ENCODE measurements around the gene HCAR1. TPM values are rescaled to one million over a fixed set of nuclear protein-coding genes. Genes with fewer than 3 reads are reported as not detected.
"Not testable (repeated sequence)": the region's sequence is repeated elsewhere in the genome, so short reads cannot be mapped to it uniquely, and the experiment has no call there.

Gene HCAR1
- polyA plus RNA-seq, 12 donors: 0.04 to 0.82 (median 0.15) TPM; not detected in 2

DNA sequence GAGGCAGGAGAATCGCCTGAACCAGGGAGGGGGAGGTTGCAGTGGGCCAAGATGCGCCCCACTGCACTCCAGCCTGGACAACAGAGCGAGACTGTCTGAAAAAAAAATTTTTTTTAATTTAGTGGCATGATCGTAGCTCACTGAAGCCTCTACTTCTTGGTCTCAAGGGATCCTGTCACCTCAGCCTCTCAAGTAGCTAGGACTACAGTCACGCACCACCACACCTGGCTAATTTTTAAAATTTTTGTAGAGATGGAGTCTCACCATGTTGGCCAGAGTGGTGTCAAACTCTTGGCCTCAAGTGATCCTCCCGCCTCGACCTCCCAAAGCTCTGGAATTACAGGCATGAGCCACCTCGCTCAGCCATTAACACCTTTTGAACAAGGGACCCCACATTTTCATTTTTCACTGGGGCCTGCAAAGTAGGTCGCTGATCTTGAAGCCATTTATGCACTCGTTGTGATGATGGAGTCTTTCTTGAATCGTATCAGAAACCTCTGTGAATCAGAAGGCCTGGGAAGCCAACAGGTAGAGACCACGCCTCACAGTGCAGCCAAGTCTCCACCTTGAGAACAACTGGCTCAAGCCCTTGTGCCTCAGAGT, 5.9 kb downstream of the HCAR1 start:
- DNase-seq: no peak

DNA sequence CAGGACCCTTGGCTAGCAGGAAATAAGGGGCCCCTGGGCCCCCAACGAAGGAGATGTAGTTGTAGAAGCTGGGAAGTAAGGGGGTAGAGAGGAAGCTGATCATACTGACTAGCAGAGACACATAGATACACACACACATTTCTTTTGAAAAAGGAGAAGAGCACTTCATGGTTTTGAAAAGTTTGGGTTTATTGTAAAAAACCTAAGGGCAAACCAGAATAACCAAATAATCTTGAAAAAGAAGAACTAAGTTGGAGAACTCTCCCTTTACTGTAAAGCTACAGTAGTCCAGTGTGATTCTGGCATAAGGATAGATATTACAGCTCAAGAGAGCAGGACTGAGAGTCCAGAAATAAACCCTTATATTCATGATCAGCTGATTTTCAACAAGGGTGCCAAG, 8.3 kb downstream of the HCAR1 start:
- DNase-seq: no peak

DNA sequence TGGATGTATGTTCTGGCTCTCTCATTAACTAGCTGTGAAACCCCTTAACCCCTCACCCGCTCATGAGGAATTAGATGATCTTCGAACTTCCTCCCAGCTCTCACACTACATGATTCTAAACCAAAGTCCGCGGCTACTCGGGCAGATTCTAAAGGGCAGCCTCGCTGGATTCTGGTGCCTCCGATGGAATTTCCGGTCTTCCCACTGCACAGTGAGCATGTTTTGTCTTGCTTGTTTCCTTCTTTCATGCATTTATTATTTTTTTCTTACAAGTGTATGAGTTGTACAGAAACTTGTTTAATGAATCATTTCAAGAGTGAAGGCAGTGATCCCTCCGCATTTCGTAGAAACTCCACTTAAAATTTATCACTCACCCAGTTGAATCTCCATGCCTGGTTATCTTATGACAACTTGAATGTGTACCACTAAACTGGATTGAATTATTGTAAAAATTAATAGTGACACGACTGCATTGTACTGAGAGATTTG, 9.5 kb downstream of the HCAR1 start:
- DNase-seq: no peak

DNA sequence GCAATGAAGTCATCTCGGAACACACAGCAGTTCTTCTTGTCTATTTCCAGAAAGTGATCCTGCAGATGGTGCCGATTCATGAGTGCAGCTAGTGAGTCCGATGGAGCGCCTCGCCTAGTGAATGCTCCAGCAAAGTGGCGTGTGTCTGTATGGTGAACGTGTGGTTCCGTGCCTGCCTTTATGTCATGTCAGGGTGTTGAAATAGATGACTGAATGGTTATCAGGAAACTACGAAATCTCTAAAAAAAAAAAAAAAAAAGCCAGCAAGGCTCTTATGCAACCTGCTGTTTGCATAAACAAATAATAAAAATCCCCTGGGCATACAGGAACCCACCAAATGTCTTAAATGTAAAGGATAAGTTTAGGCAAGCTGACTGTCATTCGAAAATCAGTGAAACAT, 14.0 kb downstream of the HCAR1 start, which contains the start of gene HCAR3:
TSS of gene HCAR3 (minus strand) at position 154 of the 400 bp plus-strand sequence. CDS start at position 80, 74 bp downstream.
- DNase-seq: not testable (repeated sequence)

DNA sequence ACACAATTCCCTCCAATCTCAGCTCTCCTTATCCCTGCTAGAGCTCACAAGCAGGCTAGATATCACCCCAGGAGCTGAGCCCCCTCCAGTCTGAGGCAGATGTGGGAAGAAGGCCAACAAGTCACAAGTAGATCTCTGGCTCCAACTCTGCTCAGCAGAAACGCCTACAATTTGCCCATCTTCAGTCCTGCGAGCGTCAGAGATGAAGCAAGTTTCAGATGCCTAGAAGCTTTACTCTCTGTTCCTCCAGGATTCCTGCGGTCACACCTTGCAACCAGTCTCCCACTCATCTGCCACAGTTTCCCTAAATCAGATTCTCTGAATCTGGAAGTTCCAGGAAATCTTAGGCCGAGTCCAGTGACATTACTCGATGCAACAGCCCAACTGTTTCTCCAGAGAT, 15.4 kb downstream of the HCAR1 start:
- DNase-seq: not testable (repeated sequence)

DNA sequence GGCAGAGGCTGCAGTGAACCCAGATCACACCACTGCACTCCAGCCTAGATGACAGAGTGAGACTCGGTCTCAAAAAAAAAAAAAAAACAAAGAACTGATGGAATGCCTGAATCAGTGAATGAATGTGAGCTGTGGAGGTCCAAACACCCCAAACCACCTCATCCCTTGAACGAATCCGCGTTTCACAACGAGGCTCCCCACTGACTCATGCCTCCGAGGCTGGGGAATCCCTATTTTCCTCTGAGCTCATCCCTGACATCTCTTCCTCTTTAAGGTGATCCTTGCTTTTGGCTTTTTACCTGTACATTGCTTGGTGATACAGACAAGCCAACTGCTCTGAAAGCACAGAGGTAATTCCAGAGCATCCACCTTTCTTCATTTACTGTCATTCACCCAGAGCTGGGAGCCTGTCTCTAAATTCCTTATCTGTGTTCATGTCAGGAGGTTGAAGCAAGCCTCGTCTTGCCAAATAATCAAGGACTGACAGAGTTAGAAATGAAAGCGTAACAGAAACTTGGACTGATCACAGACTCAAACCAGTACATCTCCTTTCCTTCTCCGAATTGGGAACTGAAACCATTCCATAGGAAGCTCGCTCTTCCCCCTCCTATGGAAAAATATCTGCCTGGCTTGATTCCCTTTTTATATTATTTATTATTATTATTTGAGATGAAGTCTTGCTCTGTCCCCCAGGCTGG, 17.0 kb downstream of the HCAR1 start:
- not testable (repeated sequence) for DNase-seq

DNA sequence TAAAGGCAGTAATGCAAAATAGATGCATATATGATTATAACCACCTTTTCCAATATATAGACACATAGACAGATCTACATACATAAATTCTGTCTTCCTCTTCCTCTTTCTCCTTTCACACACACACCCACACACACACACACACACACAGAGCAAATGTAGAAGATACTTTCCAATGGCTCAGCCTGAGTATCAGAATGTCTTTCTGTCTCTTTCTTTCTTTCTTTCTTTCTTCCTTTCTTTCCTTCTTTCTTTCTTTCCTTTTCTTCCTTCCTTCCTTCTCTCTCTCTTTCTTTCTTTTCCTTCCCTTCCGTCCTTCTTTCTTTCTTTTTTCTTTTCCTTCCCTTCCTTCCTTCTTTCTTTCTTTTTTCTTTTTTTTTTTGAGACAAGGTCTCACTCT, 19.4 kb downstream of the HCAR1 start:
- DNase-seq: not testable (repeated sequence)

DNA sequence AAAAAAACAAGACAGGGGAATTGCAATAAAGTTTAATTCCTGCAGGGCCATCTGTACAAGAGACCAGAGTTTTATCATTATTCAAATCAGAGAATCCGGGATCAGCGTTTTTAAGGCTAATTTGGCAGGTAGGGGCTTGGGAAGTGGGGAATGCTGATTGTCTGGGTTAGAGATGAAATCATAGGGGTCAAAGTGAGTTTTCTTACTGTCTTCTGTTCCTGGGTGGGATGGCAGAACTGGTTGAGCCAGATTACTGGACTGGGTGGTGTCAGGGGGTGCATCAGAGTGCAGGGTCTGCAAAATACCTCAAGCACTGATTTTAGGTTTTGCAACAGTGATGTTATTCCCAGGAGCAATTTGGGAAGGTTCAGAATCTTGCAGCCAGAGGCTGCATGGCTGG, 20.3 kb downstream of the HCAR1 start:
- DNase-seq: not testable (repeated sequence)

DNA sequence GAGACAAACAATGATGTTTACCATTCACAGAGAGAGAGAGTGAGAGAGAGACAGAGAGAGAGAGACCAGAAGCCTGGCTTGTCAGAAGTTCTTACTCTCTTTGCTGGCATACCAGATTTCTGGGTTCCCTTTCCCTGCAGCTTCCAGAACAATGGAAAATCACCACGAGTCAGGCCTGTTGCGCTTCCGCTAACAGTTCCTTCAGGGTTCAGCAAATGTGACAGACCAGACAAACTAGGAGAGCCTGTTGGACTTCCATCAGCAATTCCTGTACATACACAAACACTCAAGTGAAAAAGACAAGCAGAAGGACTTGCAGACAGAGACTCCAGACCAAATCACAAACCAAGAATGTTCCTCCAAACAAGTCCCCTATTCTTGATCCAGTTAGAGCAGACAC, 21.4 kb downstream of the HCAR1 start:
- not testable (repeated sequence) for DNase-seq

DNA sequence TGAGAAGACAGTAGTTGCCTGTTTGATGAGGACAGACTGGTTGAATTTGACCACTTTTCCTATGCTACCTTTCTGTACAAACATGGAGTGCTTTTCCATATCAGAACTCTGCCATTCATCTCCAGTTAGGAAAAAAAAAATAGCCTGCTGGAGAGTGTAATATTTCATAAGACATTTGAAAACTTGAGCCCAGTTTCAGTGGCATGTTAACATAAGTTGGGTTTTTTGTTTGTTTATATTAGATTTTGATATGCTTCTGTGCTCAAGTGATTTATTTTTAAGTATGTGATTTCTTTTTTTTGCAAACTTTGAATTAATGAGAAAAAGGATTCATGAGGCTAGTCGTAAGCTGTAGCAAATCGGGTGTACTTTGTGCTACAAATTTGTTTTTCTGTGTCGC, 26.8 kb downstream of the HCAR1 start:
- DNase-seq: not testable (repeated sequence)

DNA sequence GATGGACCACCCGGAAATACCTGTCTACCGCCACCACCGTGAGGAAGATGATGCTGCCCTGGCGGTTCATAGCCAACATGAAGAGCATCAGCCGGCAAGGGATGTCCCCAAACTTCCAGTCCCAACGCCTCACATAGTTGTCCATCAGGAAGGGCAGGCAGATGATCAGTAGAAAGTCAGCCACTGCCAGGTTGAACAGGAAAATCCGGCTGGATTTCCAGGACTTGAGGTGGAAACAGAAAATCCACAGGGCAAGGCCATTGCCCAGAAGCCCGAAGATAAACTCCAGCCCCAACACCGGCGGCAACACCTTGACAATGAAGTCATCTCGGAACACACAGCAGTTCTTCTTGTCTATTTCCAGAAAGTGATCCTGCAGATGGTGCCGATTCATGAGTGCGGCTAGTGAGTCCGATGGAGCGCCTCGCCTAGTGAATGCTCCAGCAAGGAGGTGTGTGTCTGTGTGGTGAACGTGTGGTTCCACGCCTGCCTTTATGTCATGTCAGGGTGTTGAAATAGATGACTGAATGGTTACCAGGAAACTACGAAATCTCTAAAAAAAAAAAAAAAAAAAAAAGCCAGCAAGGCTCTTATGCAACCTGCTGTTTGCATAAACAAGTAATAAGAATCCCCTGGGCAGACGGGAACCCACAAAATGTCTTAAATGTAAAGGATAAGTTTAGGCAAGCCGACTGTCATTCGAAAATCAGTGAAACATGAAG, 27.6 kb downstream of the HCAR1 start, which contains the start of gene HCAR2:
TSS of gene HCAR2 (minus strand) at position 468 of the 722 bp plus-strand sequence. CDS start at position 394, 74 bp downstream.
- DNase-seq: not testable (repeated sequence)

DNA sequence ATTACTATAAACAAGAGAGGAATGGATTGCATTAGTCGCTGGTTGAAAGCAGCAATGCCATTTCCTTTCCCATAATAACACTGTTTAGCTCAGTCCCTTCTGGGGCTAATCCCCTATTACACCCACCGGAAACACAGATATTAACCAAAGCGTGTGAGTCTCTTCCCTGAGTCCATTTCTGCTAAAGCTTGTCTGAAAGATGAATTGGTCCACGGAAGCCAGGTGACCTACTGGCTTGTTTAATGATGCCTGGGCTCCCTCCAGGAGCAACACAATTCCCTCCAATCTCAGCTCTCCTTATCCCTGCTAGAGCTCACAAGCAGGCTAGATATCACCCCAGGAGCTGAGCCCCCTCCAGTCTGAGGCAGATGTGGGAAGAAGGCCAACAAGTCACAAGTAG, 29.2 kb downstream of the HCAR1 start:
- DNase-seq: not testable (repeated sequence)

DNA sequence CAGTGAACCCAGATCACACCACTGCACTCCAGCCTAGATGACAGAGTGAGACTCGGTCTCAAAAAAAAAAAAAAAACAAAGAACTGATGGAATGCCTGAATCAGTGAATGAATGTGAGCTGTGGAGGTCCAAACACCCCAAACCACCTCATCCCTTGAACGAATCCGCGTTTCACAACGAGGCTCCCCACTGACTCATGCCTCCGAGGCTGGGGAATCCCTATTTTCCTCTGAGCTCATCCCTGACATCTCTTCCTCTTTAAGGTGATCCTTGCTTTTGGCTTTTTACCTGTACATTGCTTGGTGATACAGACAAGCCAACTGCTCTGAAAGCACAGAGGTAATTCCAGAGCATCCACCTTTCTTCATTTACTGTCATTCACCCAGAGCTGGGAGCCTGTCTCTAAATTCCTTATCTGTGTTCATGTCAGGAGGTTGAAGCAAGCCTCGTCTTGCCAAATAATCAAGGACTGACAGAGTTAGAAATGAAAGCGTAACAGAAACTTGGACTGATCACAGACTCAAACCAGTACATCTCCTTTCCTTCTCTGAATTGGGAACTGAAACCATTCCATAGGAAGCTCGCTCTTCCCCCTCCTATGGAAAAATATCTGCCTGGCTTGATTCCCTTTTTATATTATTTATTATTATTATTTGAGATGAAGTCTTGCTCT, 30.5 kb downstream of the HCAR1 start:
- DNase-seq: not testable (repeated sequence)

DNA sequence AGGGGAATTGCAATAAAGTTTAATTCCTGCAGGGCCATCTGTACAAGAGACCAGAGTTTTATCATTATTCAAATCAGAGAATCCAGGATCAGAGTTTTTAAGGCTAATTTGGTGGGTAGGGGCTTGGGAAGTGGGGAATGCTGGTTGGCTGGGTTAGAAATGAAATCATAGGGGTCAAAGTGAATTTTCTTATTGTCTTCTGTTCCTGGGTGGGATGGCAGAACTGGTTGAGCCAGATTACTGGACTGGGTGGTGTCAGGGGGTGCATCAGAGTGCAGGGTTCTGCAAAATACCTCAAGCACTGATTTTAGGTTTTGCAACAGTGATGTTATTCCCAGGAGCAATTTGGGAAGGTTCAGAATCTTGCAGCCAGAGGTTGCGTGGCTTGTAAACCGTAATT, 33.7 kb downstream of the HCAR1 start:
- not testable (repeated sequence) for DNase-seq

DNA sequence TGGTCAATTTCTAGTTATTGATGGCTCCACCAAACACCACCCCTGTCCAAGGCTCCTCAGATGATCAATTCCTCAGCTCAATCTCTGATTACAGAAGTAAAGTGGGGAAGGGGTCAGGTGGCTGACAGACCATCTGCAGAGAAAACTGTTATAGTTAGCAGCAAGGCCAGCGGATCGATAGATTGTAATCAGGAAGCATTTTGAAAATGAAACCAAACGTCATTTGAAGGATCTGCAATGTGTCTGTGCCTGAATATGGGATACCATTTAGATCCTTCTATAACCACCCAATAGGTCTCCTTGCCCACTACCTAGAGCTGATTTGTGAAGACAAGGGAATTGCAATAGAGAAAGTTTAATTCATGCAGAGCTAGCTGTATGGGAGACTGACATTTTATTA, 39.1 kb downstream of the HCAR1 start:
- no peak for DNase-seq

DNA sequence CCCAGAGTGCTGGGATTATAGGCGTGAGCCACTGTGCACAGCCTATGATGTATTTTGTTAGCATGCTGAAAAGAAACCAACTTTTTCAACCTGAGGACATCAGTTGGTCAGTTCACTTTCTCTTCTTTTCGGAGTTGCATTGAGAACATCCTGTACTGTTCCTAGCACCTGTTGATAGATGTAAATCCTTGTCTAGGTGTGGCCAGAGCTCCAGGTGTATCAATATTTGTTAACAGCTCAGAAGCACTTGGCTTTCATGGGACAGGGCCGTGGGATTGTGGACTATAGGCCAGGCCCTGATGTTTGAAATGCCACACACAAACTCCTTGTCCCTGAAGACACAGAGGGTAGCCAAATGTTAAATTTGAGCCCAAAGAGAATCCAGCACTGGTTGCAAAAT, 42.4 kb downstream of the HCAR1 start:
- no peak for DNase-seq

DNA sequence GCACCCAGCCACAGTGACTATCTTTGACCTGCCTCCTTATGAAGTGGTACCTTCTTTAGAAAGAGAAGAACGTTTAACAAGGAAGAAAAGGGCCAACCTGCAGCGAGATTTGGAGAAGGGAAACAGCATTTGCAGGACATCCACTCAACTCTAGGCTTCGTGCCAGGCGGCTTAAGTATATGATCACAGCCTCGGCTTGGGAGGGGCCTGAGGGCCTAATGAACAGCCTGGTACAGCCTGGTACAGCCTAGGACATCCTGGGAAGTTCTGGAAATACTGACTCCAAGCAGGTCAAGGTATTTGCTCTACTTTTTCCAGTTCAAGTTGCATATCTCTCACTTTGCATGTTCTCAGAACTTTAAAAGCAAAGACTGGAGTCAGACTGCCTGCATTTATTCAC, 43.6 kb downstream of the HCAR1 start:
- DNase-seq: no peak

DNA sequence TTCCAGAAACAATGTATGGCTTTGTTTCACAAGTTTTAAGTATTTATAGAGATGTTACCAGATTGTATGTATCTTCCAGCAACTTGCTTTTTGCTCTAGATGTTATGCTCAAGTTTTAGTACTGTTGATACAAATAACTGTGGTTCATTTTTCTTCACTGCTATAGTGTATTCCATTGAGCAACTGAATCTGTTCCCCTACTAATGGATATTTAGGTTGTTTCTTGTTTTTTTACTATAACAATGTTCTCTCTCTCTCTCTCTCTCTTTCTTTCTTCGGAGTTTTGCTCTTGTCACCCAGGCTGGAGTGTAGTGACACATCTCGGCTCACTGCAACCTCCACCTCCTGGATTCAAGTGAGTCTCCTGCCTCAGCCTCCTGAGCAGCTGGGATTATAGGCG, 44.1 kb downstream of the HCAR1 start:
- DNase-seq: no peak

DNA sequence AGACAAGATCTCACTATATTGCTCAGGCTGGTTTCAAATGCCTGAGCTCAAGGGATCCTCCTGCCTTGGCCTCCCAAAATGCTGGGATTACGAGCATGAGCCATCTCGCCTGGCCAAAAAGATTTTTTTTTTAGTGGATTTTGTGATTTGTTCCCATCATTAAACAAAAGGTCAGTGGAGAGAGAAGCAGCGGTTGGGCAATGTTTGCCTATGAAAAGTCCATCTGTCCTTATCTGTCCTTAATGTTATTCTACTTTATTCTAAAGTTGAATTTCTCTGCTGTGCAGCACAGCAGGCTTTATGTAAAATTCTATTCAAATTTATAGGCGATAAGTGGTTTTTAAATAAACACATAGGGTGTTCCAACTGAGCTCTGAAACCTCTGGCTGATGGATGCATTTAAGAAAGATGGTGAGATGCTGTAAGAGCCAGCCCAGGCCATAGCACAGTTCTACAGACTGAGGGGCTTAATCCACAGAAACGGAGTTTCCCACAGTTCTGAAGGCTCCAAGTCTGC, 46.3 kb downstream of the HCAR1 start:
- DNase-seq: no peak

DNA sequence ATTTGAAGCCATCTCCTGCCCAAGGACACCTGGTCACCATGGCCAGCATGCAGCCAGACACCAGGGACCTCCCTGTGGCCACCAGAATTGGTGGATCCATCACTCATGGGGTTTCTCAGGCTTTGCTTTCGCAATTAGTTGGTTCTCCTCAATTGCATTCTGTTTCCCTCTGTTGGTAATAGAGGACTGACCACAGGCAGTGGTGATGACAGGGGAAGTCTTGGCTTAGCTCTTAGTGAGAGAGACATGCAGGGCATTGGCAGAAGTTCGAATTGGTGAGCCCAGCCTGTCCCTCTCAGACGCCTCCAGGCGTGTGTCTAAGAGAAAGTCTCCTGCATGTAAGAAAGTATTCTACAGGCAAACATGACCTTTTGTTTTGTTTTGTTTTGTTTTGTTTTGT, 48.8 kb downstream of the HCAR1 start:
- no peak for DNase-seq

DNA sequence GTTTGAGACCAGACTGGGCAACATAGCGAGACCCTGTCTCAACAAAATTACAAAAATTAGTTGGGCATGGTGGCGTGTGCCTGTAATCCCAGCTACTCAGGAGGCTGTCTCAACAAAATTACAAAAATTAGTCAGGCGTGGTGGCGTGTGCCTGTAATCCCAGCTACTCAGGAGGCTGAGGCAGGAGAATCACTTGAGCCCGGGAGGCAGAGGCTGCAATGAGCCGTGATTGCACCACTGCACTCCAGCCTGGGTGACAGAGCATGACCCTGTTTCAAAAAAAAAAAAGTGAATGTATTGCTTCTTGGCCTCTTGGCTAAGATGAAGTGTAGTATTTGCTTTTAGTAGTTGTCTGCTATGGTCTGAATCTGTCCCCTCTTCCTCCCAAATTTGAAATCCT, 49.7 kb downstream of the HCAR1 start:
- not testable (repeated sequence) for DNase-seq

DNA sequence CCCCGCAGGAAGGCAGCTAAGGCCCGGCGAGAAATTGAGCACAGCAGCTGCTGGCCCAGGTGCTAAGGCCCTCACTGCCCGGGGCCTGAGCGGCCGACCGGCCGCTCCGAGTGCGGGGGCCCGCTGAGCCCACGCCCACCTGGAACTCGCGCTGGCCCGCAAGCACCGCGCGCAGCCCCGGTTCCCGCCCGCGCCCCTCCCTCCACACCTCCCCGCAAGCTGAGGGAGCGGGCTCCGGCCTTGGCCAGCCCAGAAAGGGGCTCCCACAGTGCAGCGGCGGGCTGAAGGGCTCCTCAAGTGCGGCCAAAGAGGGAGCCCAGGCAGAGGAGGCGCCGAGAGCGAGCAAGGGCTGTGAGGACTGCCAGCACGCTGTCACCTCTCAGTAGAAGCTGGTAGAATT, 53.9 kb downstream of the HCAR1 start:
- not testable (repeated sequence) for DNase-seq
